ENCODE measurements around the gene DLST.
"Not testable (repeated sequence)": the region's sequence is repeated elsewhere in the genome, so short reads cannot be mapped to it uniquely, and the experiment has no call there.

DLST gene

DNA sequence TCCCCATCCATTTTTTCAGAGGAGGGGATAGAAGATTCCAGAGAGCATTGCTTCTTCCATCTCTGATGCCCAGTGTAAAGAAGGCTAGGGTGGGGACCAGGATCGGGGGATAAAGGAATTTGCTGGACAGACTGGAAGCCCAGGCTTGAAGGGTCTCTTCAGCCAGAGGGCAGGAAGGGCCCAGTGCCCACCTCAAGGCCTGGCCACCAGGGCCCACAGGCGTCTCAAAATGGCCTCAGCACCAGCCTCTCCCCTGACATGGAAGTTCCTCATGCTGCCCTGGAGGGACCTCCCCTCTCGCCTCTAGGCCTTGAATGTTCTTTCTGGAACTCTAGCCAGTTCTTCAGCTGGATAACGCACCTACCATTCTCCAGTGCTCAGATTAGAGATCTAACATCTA lies 38.6 kb downstream of the DLST start:
- no peak for DNase-seq

- DNase-seq = no peak
These were observed 39.4 kb downstream of the DLST start for GRCh38 chr14:74921053-74921620.

GRCh38 chr14:74921987-74922751 lies 40.5 kb downstream of the DLST start:
- DNase-seq = no peak

GRCh38 chr14:74922752-74923401 lies 41.2 kb downstream of the DLST start, which contains the start of gene RPS6KL1:
RPS6KL1 (minus strand) TSS chr14:74923260; CDS start chr14:74921541, 1,719 bp downstream.
- peak; percentile 85 for DNase-seq

DNA sequence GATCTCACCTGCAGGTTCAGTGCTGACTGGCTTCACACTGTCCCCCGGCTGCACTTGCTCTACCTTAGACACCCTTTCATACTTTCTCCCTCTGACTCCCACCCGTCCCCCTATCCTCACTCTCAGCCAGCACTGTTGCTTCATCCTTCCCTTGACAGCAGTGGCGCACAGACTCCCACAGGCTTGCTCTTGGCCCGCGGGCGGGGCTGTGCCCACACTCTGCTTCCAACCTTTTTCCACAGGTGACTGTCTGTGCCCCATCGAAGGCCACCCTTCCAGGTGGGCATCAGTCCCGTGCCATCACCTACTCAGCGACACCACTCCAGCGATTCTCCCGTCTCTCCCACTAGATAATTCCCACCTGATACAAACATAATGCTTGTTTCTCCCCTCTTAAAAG lies 42.3 kb downstream of the DLST start:
- DNase-seq = no peak

DNA sequence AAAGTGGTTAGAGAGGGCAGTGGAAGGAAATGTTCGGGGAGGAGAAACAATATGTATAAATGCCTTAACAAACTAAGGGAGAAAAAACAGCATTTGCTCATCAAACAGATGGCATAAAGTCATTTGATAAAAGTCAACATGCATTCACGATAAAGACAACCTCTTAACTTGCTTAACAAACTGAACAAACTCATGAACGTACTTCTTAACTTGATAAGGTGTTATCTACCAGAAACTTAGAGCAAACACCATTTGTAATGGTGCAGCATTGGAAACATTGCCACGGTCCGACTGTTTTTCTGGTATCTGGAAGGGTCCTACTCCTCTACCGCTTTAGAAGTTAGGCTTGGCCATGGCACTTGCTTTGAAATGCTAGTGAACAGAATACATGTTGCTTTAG lies 45.5 kb downstream of the DLST start:
- DNase-seq = no peak

DNA sequence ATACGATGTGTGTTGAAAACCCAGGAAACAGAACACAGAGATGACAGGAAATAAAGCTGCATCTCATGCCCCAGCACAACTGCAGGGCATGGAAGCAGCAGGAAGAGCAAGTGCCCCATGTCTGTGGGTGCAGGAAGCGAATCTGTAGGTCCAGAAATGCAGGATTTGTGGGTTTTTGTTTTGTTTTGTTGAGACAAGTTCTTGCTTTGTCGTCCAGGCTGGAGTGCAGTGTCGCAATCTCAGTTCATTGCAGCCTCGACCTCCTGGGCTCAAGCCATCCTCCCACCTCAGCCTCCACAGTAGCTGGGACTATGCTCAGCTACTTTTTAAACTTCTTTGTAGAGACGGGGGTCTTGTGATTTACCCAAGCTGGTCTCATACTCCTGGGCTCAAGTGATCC lies 47.5 kb downstream of the DLST start:
- DNase-seq = no peak

GRCh38 chr14:74931744-74932143 lies 50.0 kb downstream of the DLST start:
- not testable (repeated sequence) for DNase-seq

GRCh38 chr14:74932401-74932901 lies 50.7 kb downstream of the DLST start:
- DNase-seq = no peak

DNA sequence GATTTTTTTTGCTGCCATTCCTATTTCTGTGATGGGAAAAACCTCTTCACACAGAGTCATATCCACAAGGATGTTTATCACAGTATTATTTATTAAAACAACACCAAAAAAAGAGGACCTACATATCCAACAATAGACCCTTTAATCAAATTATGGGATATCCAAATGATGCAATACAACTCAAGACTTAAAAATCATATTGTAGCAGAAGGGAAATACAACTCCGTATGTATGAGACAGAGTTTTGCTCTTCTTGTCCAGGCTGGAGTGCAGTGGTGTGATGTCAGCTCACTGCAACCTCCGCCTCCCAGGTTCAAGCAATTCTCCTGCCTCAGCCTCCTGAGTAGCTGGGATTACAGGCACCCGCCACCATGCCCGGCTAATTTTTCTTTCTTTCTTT lies 51.2 kb downstream of the DLST start:
- not testable (repeated sequence) for DNase-seq

DNA sequence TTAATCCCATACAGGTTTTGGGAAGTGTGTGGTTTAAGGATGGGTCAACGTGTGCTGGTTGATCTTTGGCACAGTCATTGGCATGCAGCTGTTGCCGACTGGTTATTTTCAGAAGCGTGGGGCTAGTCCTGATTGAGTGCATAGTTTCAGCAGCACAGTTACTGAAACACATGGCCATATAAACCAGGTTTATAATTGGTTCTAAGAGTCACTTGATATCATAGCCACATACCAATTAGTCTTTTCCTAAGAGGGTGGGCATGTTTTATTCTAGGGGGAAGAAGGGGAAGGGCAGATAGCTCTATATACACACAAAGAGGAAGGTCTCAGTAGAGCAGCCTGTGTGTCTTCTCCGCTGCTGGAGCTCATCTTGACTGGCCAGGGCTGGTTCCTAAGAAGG lies 52.3 kb downstream of the DLST start:
- DNase-seq = no peak

GRCh38 chr14:74934476-74935359 lies 53.0 kb downstream of the DLST start:
- DNase-seq = no peak

GRCh38 chr14:74935360-74935680 lies 53.6 kb downstream of the DLST start:
- no peak for DNase-seq

- DNase-seq = no peak
These were observed 54.4 kb downstream of the DLST start for GRCh38 chr14:74936151-74936550.

DNA sequence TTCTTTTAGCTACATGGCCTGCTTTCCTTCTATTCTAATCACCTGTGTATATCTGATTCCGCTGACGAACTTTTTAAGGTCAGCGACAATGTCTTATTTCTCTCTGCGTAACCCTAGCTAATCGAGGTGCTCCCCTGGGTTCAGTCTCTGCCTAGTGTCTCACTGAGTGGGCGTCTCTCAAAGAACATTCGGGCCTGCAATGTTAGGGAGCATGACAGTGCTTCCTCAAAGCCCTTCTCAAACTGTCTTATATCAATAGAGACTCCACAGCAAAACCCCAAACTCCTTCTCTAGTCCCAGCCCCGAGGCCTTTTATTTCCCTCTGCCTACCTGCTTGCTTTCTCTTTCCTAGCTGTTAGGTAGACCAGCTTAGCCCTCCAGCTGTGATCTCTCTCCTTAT lies 55.0 kb downstream of the DLST start:
- DNase-seq = no peak

GRCh38 chr14:74937171-74937570 lies 55.5 kb downstream of the DLST start:
- DNase-seq = no peak

DNA sequence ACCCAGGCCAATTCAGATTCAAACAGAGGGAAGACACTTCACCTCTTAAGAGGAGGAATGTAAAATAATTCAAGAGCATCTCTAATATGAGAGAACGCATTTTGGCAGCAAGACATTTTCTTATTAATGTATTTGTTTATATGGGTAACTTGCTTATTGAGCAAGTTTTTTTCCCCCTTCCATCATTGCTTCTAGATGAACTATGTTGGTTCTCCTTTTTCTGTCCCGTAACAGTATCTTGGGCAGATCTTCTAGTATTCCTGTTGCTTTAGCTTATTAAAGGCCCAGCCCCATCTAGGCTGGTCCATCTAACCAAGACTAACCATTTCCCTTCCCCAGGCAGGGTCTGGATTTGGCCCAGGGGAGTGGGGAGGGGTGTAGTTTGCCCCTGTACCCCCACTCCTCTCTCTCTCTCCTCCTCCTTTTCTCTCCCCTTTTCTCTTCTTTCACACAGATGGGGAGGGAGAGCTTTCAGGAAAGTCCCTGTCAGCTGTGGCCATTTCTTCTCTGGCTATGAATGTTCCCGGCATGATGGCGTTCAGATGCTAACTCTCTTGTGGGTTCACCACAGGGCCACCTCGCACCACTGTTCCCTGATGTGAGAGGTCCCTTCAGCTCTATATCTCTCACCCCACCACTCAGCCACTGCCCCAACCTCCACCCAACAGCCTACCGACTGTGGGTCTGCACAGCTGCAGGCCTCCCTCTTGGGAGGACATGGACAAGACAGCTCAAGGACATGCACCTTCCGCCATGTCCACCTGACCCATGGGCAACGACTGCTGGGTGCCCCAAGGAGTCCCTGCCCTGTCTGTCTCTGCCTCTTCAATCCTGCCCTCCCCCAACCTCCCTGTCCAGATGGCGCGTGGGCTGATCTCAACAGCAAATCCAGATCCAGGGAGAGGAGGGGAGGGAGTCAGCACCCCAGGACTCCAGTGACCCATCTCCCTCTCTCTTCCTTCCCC lies 57.1 kb downstream of the DLST start:
- DNase-seq = no peak

- no peak for DNase-seq
These were observed 59.3 kb downstream of the DLST start for GRCh38 chr14:74940956-74941565.

- peak; percentile 47 for DNase-seq
These were observed 60.0 kb downstream of the DLST start for GRCh38 chr14:74941676-74942097.

GRCh38 chr14:74942181-74942580 lies 60.5 kb downstream of the DLST start:
- DNase-seq = no peak

- no peak for DNase-seq
These were observed 60.9 kb downstream of the DLST start for GRCh38 chr14:74942608-74943007.
